Kidney (tissue), 14 donors: Measurements from ENCODE around the gene DDX24. TPM values are rescaled to one million over a fixed set of nuclear protein-coding genes. Genes with fewer than 3 reads are reported as not detected.

Experiments
- DNase-seq, 5 donors: peaks; one replicate each; pipeline ENCODE4 v3.0.0-alpha.2; 2013 to 2020
- FAIRE-seq: peaks from 2 replicates; lab custom pipeline; 2012; peaks lifted over from hg19 to GRCh38; lab: Jason Lieb, UNC
- H3K27ac ChIP-seq, 2 donors: one replicate each; pipeline ENCODE4 v1.7.0; 2013; ENCODE audit warnings: low read depth in 2 of 2, low read length in 2 of 2, inconsistent platforms in 1 of 2
- H3K27me3 ChIP-seq: one replicate; pipeline ENCODE4 v1.7.1; 2013; ENCODE audit warnings: low read length, inconsistent platforms; ENCODE audit not compliant: control insufficient read depth, insufficient read depth
- H3K36me3 ChIP-seq, 3 donors: one replicate each; pipeline versions ENCODE4 v1.7.0 to v1.7.1; 2013; ENCODE audit warnings: low read length in 3 of 3, control low read depth in 1 of 3, inconsistent platforms in 1 of 3; ENCODE audit not compliant: insufficient read depth in 3 of 3, control insufficient read depth in 2 of 3
- H3K4me1 ChIP-seq, 3 donors: one replicate each; pipeline versions ENCODE4 v1.7.0 to v1.7.1; 2013; ENCODE audit warnings: low read length in 3 of 3, inconsistent platforms in 1 of 3, low read depth in 1 of 3; ENCODE audit not compliant: control insufficient read depth in 2 of 3, insufficient read depth in 2 of 3
- H3K4me3 ChIP-seq, 3 donors: one replicate each; pipeline versions ENCODE4 v1.7.0 to v1.8.1; 2013; ENCODE audit warnings: low read length in 3 of 3, control low read depth in 1 of 3, inconsistent platforms in 1 of 3
- H3K9ac ChIP-seq, 3 donors: one replicate each; pipeline versions ENCODE4 v1.7.0 to v1.7.1; 2013; ENCODE audit warnings: low read length in 3 of 3, control low read depth in 1 of 3, inconsistent platforms in 1 of 3
- H3K9me3 ChIP-seq, 3 donors: one replicate each; pipeline versions ENCODE4 v1.7.0 to v1.7.1; 2013; ENCODE audit warnings: low read length in 3 of 3, control low read depth in 1 of 3, inconsistent platforms in 1 of 3; ENCODE audit not compliant: control insufficient read depth in 2 of 3, insufficient read depth in 1 of 3
- intact Hi-C: fragments of 100-400 bp; cut with DNase I; formaldehyde crosslinking; loops from one replicate; pipeline ENCODE4 v1.11.1; 2022
- polyA plus RNA-seq: library from polyadenylated mRNA; stranded (reverse); fragments of 350-450 nt; fragmentation: Illumina TruSeq; extraction: RNeasy Lipid Tissue Mini Kit (QIAGEN cat#74804); gene quantifications from one replicate; pipeline ENCODE4 v1.2.3, GENCODE V29; 2014; ENCODE audit warnings: low read depth, low replicate concordance; ENCODE audit not compliant: insufficient read depth
- total RNA-seq: library from RNA; stranded (reverse); fragmentation: NEBNext Ultra II Directional; extraction: Animal tissue kit (Norgen Biotek cat#: 25700); gene quantifications from one replicate; pipeline ENCODE4 v1.2.1, GENCODE V29; 2021
- TF ChIP-seq, protein P1 (sequence below): IDR thresholded peaks from 3 replicates; pipeline ENCODE4 v1.5.1; 2012; ENCODE audit warnings: mild to moderate bottlenecking, moderate library complexity, borderline replicate concordance; ENCODE audit not compliant: insufficient read depth; ENCODE audit errors: extremely low read depth
- donor health status: control.
- donor health status: control.
- donor health status: control.
- donor health status: control.
- donor health status: control.
- donor health status: DM: yes; HTN: yes; CAD: no.
- donor health status: Normal renal cell carcinoma (clear cell type).

DDX24 gene
- total and polyA plus RNA-seq, 2 donors from 2014 or later = 139 to 193 TPM

GRCh38 chr14:94100847-94101246 lies 19.8 kb upstream of the DDX24 start:
- H3K27me3 ChIP-seq = no peaks in the 10 kb centered on the region
- H3K36me3 ChIP-seq = no peaks in the 10 kb centered on the region
- no peak overlapping the region for H3K4me3 ChIP-seq
- no peak overlapping the region for H3K27ac ChIP-seq
- no peaks in the 10 kb centered on the region for H3K9me3 ChIP-seq
- intact Hi-C loops = no loop called here
- FAIRE-seq (no peak), DNase-seq (no peak)
- H3K4me1 ChIP-seq = no peaks in the 10 kb centered on the region
- TF ChIP-seq, protein P1, sequence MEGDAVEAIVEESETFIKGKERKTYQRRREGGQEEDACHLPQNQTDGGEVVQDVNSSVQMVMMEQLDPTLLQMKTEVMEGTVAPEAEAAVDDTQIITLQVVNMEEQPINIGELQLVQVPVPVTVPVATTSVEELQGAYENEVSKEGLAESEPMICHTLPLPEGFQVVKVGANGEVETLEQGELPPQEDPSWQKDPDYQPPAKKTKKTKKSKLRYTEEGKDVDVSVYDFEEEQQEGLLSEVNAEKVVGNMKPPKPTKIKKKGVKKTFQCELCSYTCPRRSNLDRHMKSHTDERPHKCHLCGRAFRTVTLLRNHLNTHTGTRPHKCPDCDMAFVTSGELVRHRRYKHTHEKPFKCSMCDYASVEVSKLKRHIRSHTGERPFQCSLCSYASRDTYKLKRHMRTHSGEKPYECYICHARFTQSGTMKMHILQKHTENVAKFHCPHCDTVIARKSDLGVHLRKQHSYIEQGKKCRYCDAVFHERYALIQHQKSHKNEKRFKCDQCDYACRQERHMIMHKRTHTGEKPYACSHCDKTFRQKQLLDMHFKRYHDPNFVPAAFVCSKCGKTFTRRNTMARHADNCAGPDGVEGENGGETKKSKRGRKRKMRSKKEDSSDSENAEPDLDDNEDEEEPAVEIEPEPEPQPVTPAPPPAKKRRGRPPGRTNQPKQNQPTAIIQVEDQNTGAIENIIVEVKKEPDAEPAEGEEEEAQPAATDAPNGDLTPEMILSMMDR = no peak
- no peak overlapping the region for H3K9ac ChIP-seq

DNA sequence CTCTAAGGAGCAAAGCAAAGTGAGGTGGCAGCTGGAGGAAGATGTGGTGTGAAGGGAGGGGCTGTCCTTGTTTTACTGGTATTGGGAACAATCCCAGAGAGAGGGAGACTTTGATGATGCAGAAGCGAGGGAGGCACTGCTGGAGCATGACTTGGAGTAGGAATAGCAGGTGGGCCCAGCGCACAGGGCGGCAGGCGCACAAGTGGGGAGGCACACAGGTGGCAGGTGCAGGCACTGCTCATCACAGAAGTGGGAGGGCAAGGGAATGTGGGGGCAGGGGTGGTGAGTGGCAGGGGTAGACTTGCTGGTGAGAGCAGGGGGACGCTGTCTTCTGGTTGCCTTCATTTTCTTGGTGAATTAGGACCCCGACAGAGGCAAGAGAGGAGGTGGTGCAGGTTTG lies 18.0 kb upstream of the DDX24 start:
- Histone ChIP-seq H3K9ac (no peak overlapping the region), H3K27ac (no peak overlapping the region), H3K4me1 (no peaks in the 10 kb centered on the region), H3K4me3 (no peak overlapping the region), H3K36me3 (no peaks in the 10 kb centered on the region), H3K9me3 (no peaks in the 10 kb centered on the region), H3K27me3 (no peaks in the 10 kb centered on the region)
- intact Hi-C loops = no loop called here
- FAIRE-seq (no peak), DNase-seq (no peak)
- TF ChIP-seq, protein P1 = no peak

- Histone ChIP-seq H3K9ac (no peak overlapping the region), H3K4me3 (no peak overlapping the region), H3K9me3 (no peaks in the 10 kb centered on the region), H3K36me3 (no peaks in the 10 kb centered on the region), H3K27me3 (no peaks in the 10 kb centered on the region), H3K27ac (no peak overlapping the region), H3K4me1 (no peaks in the 10 kb centered on the region)
- FAIRE-seq (no peak), DNase-seq (no peak)
- TF ChIP-seq, protein P1 = no peak
- intact Hi-C loops = no loop called here
These were observed 17.5 kb upstream of the DDX24 start for GRCh38 chr14:94098326-94098992.

GRCh38 chr14:94097091-94097490 lies 16.1 kb upstream of the DDX24 start:
- TF ChIP-seq, protein P1 = no peak
- DNase-seq (no peak), FAIRE-seq (no peak)
- Histone ChIP-seq H3K9ac (no peak overlapping the region), H3K36me3 (no peaks in the 10 kb centered on the region), H3K9me3 (no peaks in the 10 kb centered on the region), H3K27me3 (no peaks in the 10 kb centered on the region), H3K4me1 (no peaks in the 10 kb centered on the region), H3K27ac (no peak overlapping the region), H3K4me3 (no peak overlapping the region)
- intact Hi-C loops = no loop called here
